ENCODE measurements around the gene SWAP70.
"Not testable (repeated sequence)": the region's sequence is repeated elsewhere in the genome, so short reads cannot be mapped to it uniquely, and the experiment has no call there.

- TF ChIP-seq NFXL1 (IDR thresholded peaks at IDR 0.05; ENCODE audit: borderline replicate concordance); CTCF (IDR thresholded peaks at IDR 0.05 in 2 of 3, conservative IDR thresholded peaks at IDR 0.05 in 1 of 3; ENCODE audit: control insufficient read depth in 2 of 3, extremely low read depth in 1 of 3, insufficient read depth in 1 of 3, low read depth in 3 of 3, low read length in 3 of 3); REST (IDR thresholded peaks at IDR 0.05; ENCODE audit: low read depth, low read length); E2F4 (IDR thresholded peaks at IDR 0.05; ENCODE audit: low read depth, low read length); MAX (IDR thresholded peaks at IDR 0.05; ENCODE audit: low read depth, low read length); ZBTB40 (IDR thresholded peaks at IDR 0.05; ENCODE audit: borderline replicate concordance); BMI1 (IDR thresholded peaks at IDR 0.05; ENCODE audit: borderline replicate concordance); MYC (IDR thresholded peaks at IDR 0.05; ENCODE audit: insufficient read depth, insufficient read length, insufficient replicate concordance, low read length, severe bottlenecking); ZBED1 (IDR thresholded peaks at IDR 0.05; ENCODE audit: borderline replicate concordance); POLR2A (IDR thresholded peaks at IDR 0.05; ENCODE audit: low read depth, low read length); STAT1 (conservative IDR thresholded peaks at IDR 0.05): not testable (repeated sequence)
These were observed 41.5 kb downstream of the SWAP70 start for GRCh38 chr11:9705361-9705760.

Measured in GM12878 (cell line).